GM18873 (cell line): ENCODE results near the gene SOS2.
A peak's percentile ranks its signal among the peaks of the same experiment; 100 is the strongest.
"Not testable (repeated sequence)": the region's sequence is repeated elsewhere in the genome, so short reads cannot be mapped to it uniquely, and the experiment has no call there.

ENCODE experiments used
- ATAC-seq: cut with Tn5 transposase; IDR thresholded peaks from one replicate; pipeline ENCODE4 v1.9.1; 2021; ENCODE audit warnings: mild to moderate bottlenecking, moderate library complexity, moderate number of reproducible peaks; ENCODE audit not compliant: unreplicated experiment, low FRiP score

SOS2 gene

GRCh38 chr14:50087341-50088116, 143.8 kb downstream of the SOS2 start:
- ATAC-seq: no peak

GRCh38 chr14:50086321-50086711, 145.1 kb downstream of the SOS2 start:
- ATAC-seq: no peak

- ATAC-seq: peak; percentile 39
Observed at GRCh38 chr14:50085570-50086320, 145.6 kb downstream of the SOS2 start.

GRCh38 chr14:50084666-50085065, 146.7 kb downstream of the SOS2 start:
- no peak for ATAC-seq

GRCh38 chr14:50083467-50084337, 147.7 kb downstream of the SOS2 start:
- peak; percentile 30 for ATAC-seq

GRCh38 chr14:50082784-50083466, 148.5 kb downstream of the SOS2 start:
- peak; percentile 66 for ATAC-seq

GRCh38 chr14:50082308-50082742, 149.1 kb downstream of the SOS2 start:
- ATAC-seq: no peak

- not testable (repeated sequence) for ATAC-seq
Observed at GRCh38 chr14:50079103-50079502, 152.3 kb downstream of the SOS2 start.

GRCh38 chr14:50073663-50074062, 157.7 kb downstream of the SOS2 start:
- not testable (repeated sequence) for ATAC-seq

- ATAC-seq: no peak
Observed at GRCh38 chr14:50072395-50072794, 159.0 kb downstream of the SOS2 start.

- ATAC-seq: no peak
Observed at GRCh38 chr14:50070840-50071548, 160.4 kb downstream of the SOS2 start.

- ATAC-seq: no peak
Observed at GRCh38 chr14:50070230-50070629, 161.1 kb downstream of the SOS2 start.

GRCh38 chr14:50069325-50069724, 162.1 kb downstream of the SOS2 start:
- no peak for ATAC-seq

GRCh38 chr14:50068496-50068895, 162.9 kb downstream of the SOS2 start:
- no peak for ATAC-seq

GRCh38 chr14:50067723-50068495, 163.5 kb downstream of the SOS2 start:
- ATAC-seq: no peak
